ENCODE data around the gene CATSPERZ.
"Not testable (repeated sequence)": the region's sequence is repeated elsewhere in the genome, so short reads cannot be mapped to it uniquely, and the experiment has no call there.

The CATSPERZ gene

DNA sequence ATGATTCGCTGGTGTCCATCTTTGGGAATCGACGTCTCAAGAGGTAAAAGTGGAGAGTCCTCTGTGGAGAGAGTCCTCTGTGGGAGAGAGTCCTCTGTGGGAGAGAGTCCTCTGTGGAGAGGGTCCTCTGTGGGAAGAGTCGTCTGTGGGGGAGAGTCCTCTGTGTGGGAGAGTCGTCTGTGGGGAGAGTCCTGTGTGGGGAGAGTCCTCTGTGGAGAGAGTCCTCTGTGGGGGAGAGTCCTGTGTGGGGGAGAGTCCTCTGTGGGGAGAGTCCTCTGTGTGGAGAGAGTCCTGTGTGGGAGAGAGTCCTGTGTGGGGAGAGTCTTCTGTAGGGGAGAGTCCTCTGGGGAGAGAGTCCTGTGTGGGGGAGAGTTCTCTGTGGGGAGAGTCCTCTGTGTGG is 20.9 kb downstream of the CATSPERZ start:
- DNase-seq, result no peak

DNA sequence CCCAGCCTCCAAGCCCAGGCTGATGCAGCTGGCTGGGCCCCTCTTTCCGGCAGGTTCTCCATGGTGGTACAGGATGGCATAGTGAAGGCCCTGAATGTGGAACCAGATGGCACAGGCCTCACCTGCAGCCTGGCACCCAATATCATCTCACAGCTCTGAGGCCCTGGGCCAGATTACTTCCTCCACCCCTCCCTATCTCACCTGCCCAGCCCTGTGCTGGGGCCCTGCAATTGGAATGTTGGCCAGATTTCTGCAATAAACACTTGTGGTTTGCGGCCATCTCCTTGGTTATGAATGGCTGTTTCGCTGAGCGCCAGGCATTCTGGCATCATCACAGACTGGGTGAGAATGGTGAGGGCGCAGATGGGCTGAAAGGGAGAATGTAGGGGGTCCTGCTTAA is 21.4 kb downstream of the CATSPERZ start:
- DNase-seq, result no peak

DNA sequence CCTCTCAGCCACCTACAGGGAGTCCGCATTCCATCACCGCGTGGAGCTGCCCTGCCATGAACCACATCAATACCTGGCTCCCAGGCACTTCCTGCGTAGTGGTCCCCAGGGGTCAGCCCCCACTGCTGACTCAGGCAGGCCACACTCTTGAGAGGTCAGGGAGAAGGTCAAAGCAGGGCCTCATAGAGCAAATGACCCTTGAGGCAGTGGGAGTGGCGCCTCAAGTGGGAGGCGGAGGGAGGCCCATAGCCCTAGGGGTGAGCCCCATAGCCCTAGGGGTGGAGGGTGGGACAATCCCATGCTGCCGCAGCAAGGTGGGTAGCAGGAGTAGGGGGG is 22.7 kb downstream of the CATSPERZ start:
- DNase-seq, result no peak

DNA sequence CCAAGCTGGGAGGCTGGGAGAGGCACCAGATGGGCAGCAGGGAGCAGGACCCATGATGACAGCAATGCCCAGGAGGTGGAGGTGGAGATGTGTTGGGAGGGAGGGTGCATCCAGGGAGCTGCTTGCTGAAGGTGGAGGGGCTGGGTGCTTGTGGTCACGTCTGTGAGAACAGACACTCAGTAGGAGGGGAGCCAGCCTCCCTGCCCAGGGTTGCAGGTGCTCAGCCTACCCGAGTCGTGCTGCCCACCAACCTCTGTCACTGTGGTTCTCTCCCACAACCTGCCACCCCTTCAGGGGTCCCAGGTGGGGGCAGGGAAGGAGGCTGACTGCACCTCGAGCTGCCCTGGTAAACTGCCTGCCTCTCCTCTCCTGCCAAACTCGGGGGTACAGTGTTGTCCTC is 23.2 kb downstream of the CATSPERZ start:
- no peak for DNase-seq

- not testable (repeated sequence) for DNase-seq
Observed at GRCh38 chr11:64323984-64324383, 23.8 kb downstream of the CATSPERZ start.

- DNase-seq, result no peak
Observed at GRCh38 chr11:64324692-64325469, 24.7 kb downstream of the CATSPERZ start.

GRCh38 chr11:64327375-64327774 is 27.2 kb downstream of the CATSPERZ start:
- DNase-seq, result no peak

GRCh38 chr11:64327993-64328392 is 27.8 kb downstream of the CATSPERZ start:
- no peak for DNase-seq

GRCh38 chr11:64330888-64331287 is 30.7 kb downstream of the CATSPERZ start:
- no peak for DNase-seq

GRCh38 chr11:64331569-64332371 is 31.6 kb downstream of the CATSPERZ start:
- DNase-seq, result peak; percentile 63

GRCh38 chr11:64333556-64333955 is 33.4 kb downstream of the CATSPERZ start:
- no peak for DNase-seq

GRCh38 chr11:64334764-64335735 is 34.9 kb downstream of the CATSPERZ start:
- DNase-seq, result no peak

DNA sequence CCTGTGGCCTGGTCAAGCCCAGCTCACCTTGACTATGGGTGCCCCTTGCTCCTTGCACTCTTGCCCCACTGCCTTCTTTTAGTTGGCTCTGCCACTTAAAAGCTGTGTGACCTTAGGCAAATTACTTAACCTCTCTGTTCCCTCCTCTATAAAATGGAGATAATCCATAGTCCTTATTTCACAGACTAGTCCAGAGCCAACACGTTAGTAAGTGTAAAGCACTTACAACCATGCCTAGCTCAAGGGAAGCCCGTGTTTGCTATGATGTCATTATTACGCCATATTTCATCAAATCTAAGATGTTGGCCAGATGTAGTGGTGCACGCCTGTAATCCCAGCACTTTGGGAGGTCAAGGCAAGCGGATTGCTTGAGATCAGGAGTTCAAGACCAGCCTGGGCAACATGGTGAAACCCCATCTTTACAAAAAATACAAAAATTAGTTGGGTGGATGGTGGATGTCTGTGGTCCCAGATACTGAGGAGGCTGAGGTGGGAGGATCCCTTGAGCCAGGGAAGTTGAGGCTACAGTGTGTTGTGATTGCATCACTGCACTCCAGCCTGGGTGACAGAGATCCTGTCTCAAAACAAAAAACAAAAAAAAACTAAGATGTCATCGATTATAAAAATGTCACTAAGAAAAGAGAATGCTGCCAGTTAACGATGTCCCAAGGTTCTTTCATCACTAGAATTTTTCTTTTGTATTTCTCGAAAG is 37.5 kb downstream of the CATSPERZ start:
- no peak for DNase-seq

DNA sequence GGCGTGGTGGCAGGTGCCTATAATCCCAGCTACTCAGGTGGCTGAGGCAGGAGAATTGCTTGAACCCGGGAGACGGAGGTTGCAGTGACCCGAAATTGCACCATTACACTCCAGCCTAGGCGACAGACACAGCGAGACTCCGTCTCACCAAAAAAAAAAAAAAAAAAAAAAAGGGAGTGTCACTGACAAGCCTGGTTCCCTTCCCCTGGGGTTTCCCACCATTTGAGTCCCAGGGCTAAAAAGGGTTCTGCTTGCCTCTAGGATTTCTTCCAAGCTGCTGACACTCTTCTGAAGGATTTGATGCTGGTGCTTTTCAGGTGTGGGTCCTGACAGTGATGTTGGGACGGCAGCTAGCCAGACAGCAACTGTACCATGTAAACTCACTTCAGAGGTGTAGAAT is 38.6 kb downstream of the CATSPERZ start:
- no peak for DNase-seq

DNA sequence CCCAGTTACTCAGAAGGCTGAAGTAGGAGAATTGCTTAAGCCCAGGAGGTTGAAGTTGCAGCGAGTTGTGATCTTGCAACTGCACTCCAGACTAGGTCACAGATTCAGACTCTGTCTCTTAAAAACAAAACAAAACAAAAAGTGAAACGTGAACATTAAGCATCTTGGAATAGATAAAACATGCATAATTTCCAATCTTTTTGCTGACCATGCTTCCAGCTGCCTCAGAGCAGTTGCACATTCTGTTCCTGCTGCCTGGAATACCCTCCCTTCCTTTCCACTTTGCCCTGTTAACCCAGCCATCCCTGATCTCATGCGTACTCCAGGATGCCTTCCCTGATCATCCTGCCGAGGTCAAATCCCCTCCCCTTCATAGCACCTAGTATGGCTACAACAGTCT is 39.1 kb downstream of the CATSPERZ start:
- DNase-seq, result no peak

DNA sequence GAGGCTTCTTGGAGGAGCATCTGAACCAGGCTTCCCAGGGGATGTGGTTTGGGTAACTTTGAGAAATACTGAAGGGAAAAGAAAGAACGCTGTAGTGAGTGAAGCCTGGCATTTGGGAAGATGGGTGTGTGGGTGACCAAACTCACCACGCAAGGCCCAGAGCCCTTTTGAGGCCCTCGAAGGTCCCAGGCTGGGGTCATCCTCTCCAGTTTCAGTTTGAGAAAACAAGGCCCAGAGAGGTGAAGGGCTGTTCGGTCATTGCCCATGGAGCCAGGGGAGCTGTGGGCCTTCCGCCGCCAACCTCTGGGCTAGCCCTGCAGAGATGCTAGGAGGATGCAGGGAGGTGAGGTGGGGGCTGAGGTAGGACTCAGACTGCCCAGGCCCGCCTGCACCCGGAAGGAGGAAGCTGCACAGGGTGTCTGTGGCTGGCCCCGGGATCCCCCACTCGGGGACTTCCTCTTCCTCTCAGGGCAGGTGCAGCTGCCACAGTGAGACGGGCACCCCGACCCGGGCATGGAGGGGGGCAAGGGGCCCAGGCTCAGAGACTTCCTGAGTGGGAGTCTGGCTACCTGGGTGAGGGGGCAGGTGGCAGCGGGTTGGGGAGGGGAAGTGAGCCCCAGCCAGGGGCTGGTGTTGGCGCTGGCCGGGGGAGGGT is 39.7 kb downstream of the CATSPERZ start, which contains the start of gene CCDC88B:
Gene CCDC88B, plus strand, starts transcription at position 451 of the 655 bp plus-strand sequence. Its CDS starts 63 bp downstream, at position 514.
- DNase-seq, result peak; percentile 82

GRCh38 chr11:64340671-64341335 is 40.6 kb downstream of the CATSPERZ start:
- peak; percentile 76 for DNase-seq

- DNase-seq, result no peak
Observed at GRCh38 chr11:64341429-64341828, 41.3 kb downstream of the CATSPERZ start.

DNA sequence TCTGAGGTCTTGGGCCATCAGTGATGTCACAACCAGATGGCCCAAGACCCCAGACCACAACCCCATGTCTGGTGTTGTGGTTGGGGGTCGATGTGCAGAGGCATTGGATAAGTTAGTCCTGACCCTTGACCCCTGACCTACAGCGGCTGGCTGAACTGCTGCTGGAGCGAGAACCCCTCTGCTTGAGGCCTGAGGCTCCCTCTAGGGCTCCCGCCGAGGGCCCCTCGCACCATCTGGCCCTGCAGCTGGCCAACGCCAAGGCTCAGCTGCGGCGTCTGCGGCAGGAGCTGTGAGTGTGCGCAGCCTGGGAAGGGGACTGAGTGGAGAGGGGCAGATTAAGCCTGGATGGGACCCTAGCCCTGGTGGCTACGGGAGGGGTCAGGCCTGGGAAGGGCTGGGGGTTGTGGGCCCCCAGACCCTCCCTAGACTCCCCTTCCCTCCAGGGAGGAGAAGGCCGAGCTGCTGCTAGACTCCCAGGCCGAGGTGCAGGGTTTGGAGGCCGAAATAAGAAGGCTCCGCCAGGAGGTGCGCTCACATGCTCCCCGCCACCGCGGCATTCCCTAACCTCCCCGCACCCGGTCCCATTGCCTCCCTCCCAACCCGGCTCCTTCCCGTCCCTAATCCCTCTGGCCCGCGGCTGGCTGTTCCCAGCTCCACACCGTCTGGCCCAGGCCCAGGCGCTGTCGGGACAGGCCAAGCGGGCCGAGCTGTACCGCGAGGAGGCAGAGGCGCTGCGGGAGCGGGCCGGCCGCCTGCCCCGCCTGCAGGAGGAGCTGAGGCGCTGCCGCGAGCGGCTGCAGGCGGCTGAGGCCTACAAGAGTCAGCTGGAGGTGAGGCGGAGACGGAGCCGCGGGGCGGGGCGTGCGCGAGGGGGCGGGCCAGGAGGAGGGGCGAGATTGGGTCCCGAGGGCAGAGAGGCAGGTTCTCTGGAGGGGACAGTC is 42.0 kb downstream of the CATSPERZ start:
- DNase-seq, result peak; percentile 92
